Peyer's patch (tissue), 4 donors: ENCODE data around the gene UST. TPM values are rescaled to one million over a fixed set of nuclear protein-coding genes. Genes with fewer than 3 reads are reported as not detected.

Experiments used
- DNase-seq, 3 donors: peaks; one replicate each; pipeline ENCODE4 v3.0.0-alpha.2; 2017 to 2019
- H3K27ac ChIP-seq, 4 donors: fragments of 200-600 bp; sonication (generic); one replicate each; pipeline ENCODE4 v1.5.1; 2016 to 2019
- H3K27me3 ChIP-seq, 2 donors: fragments of 200-600 bp; sonication (generic); one replicate each; pipeline ENCODE4 v1.5.1; 2019
- H3K36me3 ChIP-seq, 3 donors: fragments of 200-600 bp; sonication (generic); one replicate each; pipeline ENCODE4 v1.5.1; 2016 to 2019
- H3K4me1 ChIP-seq, 4 donors: fragments of 200-600 bp; sonication (generic); one replicate each; pipeline ENCODE4 v1.5.1; 2016 to 2019
- H3K4me3 ChIP-seq, 4 donors: fragments of 200-600 bp; sonication (generic); 1 replicate in 3 of 4; 2 replicates in 1 of 4; pipeline ENCODE4 v1.5.1; 2016 to 2019; ENCODE audit warnings: mild to moderate bottlenecking in 1 of 4
- H3K9me3 ChIP-seq, 4 donors: fragments of 200-600 bp; sonication (generic); one replicate each; pipeline ENCODE4 v1.5.1; 2016 to 2019; ENCODE audit warnings: mild to moderate bottlenecking in 1 of 4
- POLR2A ChIP-seq, 2 donors: fragments of 450-650 bp; IDR thresholded peaks; one replicate each; pipeline ENCODE4 v1.5.1; 2017; ENCODE audit warnings: antibody characterized with exemption in 2 of 2, mild to moderate bottlenecking in 2 of 2, moderate library complexity in 2 of 2
- total RNA-seq, 4 donors: library from RNA; depleted of rRNA; stranded (reverse); fragments of >200 nt; gene quantifications; one replicate each; pipeline ENCODE4 v1.1.0, GENCODE V29; 2016
- TF ChIP-seq, protein P1 (sequence below), 6 experiments: fragments of 450-650 bp in 4 of 6; fragments of 200-600 bp in 2 of 6; sonication (generic) in 1 of 6; IDR thresholded peaks; one replicate each; pipeline ENCODE4 v1.5.1; 2017 to 2019; ENCODE audit warnings: antibody characterized with exemption in 6 of 6, mild to moderate bottlenecking in 3 of 6, moderate library complexity in 1 of 6

The UST gene
- total RNA-seq, 4 donors from 2014 or later: 3.0 to 37.1 (median 4.6) TPM

DNA sequence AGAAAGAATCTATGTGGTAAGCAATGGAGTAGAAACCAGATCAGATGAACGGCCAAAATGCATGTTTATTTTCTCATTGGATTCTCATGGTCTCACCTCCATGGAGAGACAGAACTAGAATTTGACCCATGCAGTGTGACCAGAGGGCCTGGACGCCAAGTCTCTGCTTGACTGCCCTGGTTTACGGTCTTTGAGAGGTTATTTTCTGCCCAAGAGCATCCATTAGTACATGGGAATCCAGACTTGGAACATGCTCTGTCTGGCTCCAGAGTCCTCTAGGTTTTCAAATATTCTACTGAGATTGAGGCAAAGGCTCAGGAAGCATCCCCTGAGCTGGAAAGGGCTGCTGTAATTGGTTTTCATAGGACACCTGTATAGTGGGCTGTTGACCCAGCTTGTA lies 45.5 kb upstream of the UST start:
- DNase-seq: no peak
- H3K27ac ChIP-seq: peak overlapping the region in 1 of 4 donors; percentile 50
- H3K4me1 ChIP-seq: peaks cover 0 to 5% (median 2%) of the 10 kb centered on the region in 4 donors
- H3K9me3 ChIP-seq: no peaks in the 10 kb centered on the region
- no peaks in the 10 kb centered on the region for H3K36me3 ChIP-seq
- TF ChIP-seq, protein P1, sequence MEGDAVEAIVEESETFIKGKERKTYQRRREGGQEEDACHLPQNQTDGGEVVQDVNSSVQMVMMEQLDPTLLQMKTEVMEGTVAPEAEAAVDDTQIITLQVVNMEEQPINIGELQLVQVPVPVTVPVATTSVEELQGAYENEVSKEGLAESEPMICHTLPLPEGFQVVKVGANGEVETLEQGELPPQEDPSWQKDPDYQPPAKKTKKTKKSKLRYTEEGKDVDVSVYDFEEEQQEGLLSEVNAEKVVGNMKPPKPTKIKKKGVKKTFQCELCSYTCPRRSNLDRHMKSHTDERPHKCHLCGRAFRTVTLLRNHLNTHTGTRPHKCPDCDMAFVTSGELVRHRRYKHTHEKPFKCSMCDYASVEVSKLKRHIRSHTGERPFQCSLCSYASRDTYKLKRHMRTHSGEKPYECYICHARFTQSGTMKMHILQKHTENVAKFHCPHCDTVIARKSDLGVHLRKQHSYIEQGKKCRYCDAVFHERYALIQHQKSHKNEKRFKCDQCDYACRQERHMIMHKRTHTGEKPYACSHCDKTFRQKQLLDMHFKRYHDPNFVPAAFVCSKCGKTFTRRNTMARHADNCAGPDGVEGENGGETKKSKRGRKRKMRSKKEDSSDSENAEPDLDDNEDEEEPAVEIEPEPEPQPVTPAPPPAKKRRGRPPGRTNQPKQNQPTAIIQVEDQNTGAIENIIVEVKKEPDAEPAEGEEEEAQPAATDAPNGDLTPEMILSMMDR (IDR thresholded peaks at IDR 0.05): no peak
- no peak for TF ChIP-seq POLR2A (IDR thresholded peaks at IDR 0.05)
- H3K4me3 ChIP-seq: peak overlapping the region in 2 of 4 donors; percentile 34 to 51
- H3K27me3 ChIP-seq: no peaks in the 10 kb centered on the region

DNA sequence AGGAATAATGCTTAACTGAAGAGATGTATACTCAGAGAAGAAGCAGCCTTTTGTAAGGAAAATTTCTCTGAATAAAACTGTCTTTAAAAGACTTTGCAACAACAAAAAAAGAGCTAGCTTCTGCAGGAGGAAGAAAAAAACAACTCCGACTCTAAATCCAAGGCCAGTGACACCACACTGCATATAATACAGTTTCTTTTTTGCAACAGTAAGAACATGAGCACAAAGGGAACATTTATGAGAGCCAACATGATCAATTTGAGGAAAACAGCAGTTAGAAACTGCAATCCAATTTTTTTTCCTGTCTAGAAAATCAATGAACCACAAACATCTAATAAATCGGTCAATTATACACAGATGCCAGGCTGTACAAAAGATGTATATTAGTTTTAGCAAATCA lies 42.9 kb upstream of the UST start:
- TF ChIP-seq POLR2A (IDR thresholded peaks at IDR 0.05): no peak
- TF ChIP-seq, protein P1 (IDR thresholded peaks at IDR 0.05): no peak
- Histone ChIP-seq H3K9me3 (no peaks in the 10 kb centered on the region), H3K36me3 (no peaks in the 10 kb centered on the region), H3K27ac (no peak overlapping the region), H3K4me3 (no peak overlapping the region), H3K27me3 (no peaks in the 10 kb centered on the region), H3K4me1 (peaks cover 0 to 5% (median 2%) of the 10 kb centered on the region in 4 donors)
- no peak for DNase-seq

DNA sequence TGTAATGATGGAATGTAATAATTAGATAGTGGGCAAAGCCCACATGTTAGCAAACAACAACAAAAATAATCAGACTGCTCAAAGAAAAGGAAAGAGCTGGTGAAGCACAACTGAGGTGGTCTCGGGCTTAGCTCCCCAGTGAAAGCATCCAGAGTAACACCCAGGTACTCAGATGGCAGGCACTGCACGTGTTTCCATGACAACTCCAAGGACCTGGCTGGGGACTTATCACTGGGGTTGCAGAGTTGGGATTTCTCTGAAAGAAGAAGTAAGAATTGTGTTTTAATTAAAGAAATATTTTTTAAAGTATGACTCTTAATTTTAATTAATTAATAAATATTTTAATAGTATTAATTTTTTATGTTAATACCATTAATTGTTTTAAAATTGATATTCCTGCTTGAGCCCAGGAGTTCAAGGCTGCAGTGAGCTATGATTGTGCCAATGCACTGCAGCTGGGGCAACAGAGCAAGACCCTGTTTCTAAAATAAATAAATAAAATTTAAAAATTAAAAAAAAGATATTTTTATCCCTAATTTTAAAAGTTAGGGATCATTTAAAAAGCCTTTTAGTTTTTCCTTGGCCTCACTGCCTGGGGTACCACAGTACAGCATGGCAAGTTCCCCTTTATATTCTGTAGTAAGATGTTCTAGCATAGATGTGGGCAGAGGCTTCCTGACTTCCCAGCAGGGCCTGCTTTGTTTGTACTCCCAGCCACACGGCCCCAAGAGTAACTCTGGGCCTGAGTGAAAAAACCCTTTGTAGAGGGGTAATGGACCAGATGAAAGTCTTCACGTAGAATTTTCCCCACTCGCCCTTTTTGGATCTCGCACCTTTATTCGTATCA lies 42.2 kb upstream of the UST start:
- no peak for TF ChIP-seq POLR2A (IDR thresholded peaks at IDR 0.05)
- TF ChIP-seq, protein P1 (IDR thresholded peaks at IDR 0.05): no peak
- Histone ChIP-seq H3K9me3 (no peaks in the 10 kb centered on the region), H3K27ac (no peak overlapping the region), H3K36me3 (no peaks in the 10 kb centered on the region), H3K4me1 (peaks cover 0 to 5% (median 2%) of the 10 kb centered on the region in 4 donors), H3K4me3 (no peak overlapping the region), H3K27me3 (no peaks in the 10 kb centered on the region)
- DNase-seq: no peak

DNA sequence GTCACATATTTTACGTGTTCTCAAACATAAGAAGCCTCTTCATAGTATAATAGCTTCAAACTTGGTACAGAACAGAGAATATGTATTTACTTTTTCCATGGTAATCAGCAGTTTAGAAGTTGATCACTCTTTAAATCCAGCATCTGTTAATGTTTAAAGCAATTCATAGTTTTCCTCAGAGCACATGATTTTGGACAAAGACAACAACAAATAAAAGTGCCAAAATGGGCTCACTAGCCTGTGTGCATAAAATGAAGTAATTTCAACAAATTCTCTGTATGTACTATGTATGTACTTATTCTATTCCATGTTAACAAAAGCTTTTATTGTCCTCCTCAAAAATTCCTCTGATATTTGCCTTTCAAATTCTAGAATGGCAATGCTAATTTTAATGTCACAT lies 38.1 kb upstream of the UST start:
- no peak overlapping the region for H3K4me3 ChIP-seq
- no peaks in the 10 kb centered on the region for H3K4me1 ChIP-seq
- H3K9me3 ChIP-seq: peaks cover 0 to 3% (median 0%) of the 10 kb centered on the region in 4 donors
- no peaks in the 10 kb centered on the region for H3K36me3 ChIP-seq
- TF ChIP-seq POLR2A (IDR thresholded peaks at IDR 0.05): no peak
- TF ChIP-seq, protein P1 (IDR thresholded peaks at IDR 0.05): no peak
- no peak overlapping the region for H3K27ac ChIP-seq
- DNase-seq: no peak
- no peaks in the 10 kb centered on the region for H3K27me3 ChIP-seq

DNA sequence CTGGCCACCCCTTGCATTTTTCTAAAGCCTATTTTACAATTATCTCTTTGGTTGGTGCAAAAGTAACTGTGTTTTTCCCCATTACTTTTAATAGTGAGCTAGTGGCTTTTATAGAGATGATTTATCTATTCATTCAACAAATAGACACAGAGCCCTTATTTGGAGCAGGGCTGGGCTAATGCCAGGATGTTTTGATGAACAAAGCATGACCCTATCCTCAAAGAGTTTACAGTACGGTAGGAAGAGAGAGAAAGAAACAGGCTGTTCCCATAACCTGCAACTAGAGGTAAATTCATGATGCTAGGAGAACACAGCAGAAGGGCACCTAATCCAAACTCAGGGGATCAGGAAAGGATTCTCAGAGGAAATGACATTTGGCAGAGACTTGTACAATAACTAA lies 37.3 kb upstream of the UST start:
- Histone ChIP-seq H3K4me1 (no peaks in the 10 kb centered on the region), H3K36me3 (no peaks in the 10 kb centered on the region), H3K27me3 (no peaks in the 10 kb centered on the region), H3K27ac (no peak overlapping the region), H3K4me3 (no peak overlapping the region), H3K9me3 (peaks cover 0 to 3% (median 0%) of the 10 kb centered on the region in 4 donors)
- TF ChIP-seq, protein P1 (IDR thresholded peaks at IDR 0.05): no peak
- TF ChIP-seq POLR2A (IDR thresholded peaks at IDR 0.05): no peak
- no peak for DNase-seq
